ENCODE measurements around the gene WWOX.

DNA sequence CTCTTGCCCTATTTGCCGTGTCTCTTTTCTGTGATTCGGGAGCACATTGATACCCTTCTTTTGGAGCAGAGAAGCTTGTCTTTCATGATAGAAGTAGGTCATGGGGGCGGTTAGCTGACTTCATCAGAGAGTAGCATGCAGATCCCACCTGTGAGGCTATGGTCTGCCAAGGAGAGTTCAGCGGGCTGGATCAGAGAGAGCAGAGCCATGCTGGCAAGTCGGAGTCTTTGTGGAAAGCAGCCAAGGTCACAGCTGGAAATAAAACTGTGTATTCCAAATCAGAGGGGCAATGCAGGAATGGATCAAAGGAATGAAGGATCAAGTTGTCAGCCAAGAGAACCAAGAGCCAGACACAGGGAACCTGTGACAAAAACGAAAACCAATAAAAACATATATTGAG lies 595.9 kb downstream of the WWOX start:
- TF ChIP-seq EZH2 (IDR thresholded peaks at IDR 0.05; ENCODE audit: insufficient read depth, low read length): no peak
- TF ChIP-seq, protein P1, sequence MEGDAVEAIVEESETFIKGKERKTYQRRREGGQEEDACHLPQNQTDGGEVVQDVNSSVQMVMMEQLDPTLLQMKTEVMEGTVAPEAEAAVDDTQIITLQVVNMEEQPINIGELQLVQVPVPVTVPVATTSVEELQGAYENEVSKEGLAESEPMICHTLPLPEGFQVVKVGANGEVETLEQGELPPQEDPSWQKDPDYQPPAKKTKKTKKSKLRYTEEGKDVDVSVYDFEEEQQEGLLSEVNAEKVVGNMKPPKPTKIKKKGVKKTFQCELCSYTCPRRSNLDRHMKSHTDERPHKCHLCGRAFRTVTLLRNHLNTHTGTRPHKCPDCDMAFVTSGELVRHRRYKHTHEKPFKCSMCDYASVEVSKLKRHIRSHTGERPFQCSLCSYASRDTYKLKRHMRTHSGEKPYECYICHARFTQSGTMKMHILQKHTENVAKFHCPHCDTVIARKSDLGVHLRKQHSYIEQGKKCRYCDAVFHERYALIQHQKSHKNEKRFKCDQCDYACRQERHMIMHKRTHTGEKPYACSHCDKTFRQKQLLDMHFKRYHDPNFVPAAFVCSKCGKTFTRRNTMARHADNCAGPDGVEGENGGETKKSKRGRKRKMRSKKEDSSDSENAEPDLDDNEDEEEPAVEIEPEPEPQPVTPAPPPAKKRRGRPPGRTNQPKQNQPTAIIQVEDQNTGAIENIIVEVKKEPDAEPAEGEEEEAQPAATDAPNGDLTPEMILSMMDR (IDR thresholded peaks at IDR 0.05; ENCODE audit: insufficient read depth, low read depth, low read length): no peak
